ENCODE measurements around the gene FLVCR2.
"Not testable (repeated sequence)": the region's sequence is repeated elsewhere in the genome, so short reads cannot be mapped to it uniquely, and the experiment has no call there.

FLVCR2 gene

GRCh38 chr14:75600100-75600499 is 21.7 kb downstream of the FLVCR2 start:
- DNase-seq = not testable (repeated sequence)

GRCh38 chr14:75601061-75601460 is 22.6 kb downstream of the FLVCR2 start:
- DNase-seq = not testable (repeated sequence)

- no peak for DNase-seq
These were observed 24.1 kb downstream of the FLVCR2 start for GRCh38 chr14:75602503-75602902.

DNA sequence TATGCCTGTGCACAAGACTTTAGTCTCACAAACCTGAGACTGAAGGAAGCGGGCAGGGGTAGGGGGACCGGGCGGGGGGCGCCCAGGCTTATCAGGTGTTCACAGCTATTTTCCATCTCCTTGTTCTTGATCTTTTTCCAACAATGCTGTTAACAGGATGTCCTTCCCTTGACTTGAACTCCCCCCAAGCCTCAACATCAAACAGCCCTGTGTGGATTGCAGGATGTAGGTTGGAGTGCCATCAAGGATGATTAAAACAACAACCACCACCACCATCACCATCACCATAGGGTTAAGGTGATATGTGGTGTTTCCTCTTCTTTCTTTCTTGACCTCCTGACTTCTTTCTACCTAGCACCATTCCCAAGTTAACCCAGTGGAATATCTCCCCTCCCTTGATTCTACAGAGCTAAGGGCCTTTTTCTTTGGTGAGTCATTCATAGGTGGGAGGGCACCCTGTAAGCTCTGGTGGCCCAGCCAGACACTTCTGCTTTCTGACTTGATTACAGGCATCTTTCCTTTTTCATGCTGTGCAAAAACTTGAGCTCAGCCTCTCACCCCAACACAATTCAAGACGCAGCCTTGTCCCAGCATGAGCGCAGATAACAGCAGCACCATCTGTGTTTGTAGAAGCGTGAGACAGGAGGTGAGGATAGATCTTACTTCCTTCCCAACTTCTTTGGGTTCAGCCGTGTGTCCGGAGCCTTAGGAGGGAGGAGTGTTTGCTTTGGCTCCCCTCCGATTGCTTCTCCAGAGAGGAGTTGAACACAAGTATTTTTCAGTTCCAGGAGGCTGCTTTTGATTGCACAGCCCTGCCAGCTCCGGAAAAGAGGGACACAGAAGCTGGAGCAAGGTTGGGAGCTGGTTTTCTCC is 26.8 kb downstream of the FLVCR2 start:
- no peak for DNase-seq

DNA sequence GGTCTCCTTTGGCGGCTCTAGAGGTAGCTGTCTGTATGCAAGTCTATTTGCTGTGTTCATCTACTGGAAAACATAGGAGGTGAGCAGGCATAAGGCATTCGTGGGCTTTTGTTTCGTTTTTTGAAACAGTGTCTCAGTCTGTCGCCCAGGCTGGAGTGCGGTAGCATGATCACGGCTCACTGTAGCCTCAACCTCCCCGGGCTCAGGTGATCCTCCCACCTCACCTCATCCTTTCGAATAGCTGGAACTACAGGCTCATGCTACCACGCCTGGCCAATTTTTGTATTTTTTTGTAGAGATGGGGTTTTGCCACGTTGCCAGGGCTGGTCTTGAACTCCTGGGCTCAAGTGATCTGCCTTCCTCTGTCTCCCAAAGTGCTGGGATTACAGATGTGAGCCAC is 27.5 kb downstream of the FLVCR2 start:
- no peak for DNase-seq

DNA sequence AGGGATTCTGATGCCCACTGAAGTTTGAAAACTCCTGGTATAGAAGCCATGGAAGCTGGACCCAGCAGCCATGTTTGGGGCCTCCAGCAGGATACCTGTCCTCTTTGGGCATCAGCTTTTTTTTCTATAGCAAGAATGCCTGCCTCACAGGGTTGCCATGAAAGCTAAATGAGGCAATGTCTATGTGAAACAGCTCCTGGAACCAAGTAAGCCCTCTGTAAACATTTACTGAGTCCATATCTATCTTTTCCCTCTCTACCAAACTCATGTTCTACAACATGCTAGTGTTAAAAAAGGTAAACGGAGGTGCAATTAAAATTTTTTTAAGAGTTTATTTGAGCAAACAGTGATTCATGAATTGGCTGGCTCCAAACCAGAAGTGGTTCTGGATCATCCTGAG is 28.6 kb downstream of the FLVCR2 start:
- no peak for DNase-seq

GRCh38 chr14:75607842-75608640 is 29.6 kb downstream of the FLVCR2 start:
- DNase-seq = no peak

GRCh38 chr14:75609116-75609515 is 30.7 kb downstream of the FLVCR2 start:
- DNase-seq = no peak

GRCh38 chr14:75609606-75610475 is 31.4 kb downstream of the FLVCR2 start:
- DNase-seq = no peak

DNA sequence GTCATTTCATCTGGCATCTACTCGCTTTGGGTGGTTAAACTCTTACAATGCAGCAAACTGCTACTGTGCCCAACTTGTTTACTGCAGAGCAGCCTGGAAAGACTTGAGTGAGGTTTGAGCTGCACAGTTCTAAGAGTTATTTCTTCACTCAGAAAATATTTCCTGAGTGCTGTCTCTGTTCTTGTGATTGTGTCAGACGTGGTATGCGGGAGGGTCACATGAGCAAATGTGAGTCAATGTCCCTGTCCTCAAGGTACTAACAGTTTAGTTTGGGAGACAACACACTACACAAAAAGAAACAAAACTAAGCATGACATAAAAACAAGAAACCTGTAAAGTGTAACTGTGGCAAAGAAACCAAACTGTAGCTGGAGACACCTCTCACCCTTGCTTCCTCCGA is 32.4 kb downstream of the FLVCR2 start:
- DNase-seq = no peak

DNA sequence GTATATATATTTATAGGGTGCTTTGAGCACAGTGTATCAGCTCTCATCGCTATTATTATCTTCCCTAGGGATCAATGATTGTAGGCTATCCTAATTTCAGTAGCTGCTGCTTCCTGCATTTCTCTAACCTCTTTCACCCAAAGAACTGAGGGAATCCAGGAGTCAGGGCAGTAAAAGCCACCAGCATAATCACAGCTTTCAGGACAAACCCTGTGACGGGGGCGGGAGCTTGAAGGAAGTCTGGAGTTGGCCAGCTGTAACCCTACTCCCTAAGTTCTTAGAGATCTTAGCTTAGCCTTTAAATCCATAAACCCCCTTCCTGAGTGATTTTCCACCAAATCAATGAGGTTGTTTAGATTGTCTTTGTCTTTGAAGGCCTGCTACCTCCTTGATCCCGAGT is 33.7 kb downstream of the FLVCR2 start:
- no peak for DNase-seq

DNA sequence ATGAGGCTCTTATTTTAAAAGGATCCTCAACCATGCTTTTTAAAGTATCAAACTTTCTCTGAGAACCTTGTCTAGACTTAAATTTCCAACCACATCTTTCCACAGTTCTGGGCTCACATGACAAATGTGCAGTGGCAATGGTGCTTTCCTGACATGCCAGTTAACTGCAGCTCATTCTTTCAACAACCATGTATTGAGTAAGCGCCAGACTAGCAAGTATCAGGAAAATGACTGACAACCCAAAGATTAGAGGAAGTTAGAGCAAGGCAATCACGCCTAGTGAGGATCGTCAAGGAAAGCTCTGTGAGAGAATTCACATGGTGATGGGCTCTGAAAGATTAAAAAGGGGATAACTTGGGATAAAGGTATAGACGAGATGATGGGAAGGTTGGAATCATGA is 35.8 kb downstream of the FLVCR2 start:
- DNase-seq = no peak

DNA sequence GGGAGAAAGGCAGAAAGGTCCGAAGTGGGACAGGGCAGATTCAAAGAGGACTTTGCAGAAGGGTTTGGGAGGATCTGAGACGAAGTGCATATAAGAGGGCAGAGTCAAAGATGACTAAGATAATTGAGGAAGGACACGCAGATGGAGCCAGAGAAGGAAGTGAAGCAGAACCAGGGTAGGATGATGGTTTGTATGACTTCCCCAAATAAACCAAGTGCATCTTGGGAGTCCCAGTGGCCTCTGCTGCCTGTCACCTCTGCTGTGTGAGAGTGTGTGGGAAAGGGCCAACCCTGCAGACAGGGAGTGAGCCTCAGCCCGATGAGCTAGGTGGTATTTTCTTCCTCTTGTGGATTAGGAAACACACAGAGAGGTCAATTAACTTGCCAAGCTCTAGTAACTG is 36.8 kb downstream of the FLVCR2 start:
- no peak for DNase-seq

DNA sequence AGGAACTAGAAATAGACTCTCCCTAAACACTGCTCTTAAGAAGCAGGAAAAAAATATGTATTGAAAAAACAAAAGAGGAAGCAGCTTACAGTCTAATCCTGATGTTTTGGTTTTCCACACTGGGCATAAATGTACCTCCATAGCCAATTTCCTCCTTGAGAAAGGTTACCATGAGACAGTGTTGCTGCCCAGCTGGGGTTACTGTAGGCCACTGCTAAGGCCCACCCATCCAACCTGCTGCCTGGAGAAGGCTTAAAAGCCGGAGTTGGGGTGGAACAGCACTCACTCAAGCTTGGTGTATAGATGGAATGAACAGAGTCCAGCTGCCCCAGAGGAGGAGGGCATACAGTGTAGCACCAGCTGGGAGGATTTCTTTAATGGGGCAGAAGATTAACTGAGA is 41.1 kb downstream of the FLVCR2 start:
- DNase-seq = no peak

DNA sequence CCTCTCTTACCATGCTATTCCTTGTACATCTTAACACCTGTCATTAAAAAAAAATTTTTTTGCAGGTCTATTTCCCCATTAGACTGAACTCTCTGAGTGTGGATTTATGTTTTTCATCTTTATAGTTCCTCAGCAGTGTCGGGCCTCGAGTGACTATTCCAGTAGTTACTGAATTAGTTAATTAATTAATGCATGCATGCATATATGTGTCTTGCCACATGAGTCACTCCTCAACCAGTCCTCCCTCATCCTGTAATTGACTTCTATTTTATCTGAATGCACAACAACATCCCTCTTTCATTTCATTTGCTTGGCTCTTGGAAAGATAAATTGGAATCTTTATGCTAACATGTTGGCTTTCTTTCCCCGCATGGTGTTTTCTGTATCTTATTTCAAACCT is 46.6 kb downstream of the FLVCR2 start:
- DNase-seq = no peak

DNA sequence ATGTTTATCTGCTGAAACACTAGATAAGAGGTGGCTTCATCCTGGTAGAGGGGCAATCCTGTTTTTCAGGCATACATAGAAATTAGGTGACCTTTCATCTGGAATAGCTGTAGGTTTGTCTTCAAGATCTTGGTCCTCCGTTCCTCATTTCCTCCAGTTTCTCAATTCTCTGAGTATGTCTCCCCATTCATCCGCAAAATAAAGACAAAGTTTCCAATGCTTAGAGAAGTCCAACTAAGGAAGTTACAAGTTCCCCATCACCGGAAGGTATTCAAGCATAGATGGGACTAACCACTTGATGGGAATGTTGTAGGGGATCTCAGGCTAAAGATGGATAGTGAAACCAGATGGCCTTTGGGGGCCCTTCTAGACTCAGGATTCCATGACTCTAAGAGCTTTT is 48.0 kb downstream of the FLVCR2 start:
- DNase-seq = no peak

DNA sequence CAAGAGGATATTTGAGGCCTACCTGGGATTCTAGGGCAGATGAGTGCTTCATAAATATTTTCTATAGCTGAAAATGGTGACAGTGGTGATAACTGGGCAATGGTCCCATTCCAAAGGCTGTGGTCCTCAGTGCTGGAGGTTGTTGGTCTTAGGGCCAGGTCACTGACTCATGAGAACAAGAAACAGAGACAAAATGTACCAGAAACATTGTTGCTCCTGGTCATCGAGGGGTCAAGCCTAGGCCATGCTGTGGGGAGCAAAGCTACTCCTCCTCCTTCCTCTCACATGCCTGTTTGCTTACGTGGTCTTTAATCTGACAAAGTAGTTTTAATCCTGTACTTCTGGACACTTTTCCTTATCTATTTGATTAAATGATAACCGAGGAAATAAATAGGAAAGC is 48.4 kb downstream of the FLVCR2 start:
- no peak for DNase-seq

DNA sequence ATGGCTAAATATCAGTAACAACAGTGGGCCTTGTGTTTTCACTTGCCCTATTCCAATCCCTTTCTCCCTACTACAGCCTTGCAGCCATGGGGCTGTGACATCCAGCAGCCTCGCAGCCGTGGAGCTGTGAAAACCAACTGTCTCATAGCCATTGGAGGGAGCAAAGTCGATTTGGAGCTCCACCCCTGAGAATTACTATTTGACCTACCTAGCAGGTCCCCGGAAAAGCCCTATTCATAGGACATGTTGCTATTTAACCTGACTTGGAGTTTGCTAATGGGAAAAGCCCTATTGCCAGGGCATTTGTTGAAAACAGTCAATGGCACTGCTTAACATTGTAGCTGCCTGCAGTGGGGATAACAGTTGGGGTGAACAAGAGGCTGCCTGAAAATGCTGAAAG is 49.0 kb downstream of the FLVCR2 start:
- DNase-seq = no peak

GRCh38 chr14:75628816-75629215 is 50.4 kb downstream of the FLVCR2 start:
- DNase-seq = no peak

DNA sequence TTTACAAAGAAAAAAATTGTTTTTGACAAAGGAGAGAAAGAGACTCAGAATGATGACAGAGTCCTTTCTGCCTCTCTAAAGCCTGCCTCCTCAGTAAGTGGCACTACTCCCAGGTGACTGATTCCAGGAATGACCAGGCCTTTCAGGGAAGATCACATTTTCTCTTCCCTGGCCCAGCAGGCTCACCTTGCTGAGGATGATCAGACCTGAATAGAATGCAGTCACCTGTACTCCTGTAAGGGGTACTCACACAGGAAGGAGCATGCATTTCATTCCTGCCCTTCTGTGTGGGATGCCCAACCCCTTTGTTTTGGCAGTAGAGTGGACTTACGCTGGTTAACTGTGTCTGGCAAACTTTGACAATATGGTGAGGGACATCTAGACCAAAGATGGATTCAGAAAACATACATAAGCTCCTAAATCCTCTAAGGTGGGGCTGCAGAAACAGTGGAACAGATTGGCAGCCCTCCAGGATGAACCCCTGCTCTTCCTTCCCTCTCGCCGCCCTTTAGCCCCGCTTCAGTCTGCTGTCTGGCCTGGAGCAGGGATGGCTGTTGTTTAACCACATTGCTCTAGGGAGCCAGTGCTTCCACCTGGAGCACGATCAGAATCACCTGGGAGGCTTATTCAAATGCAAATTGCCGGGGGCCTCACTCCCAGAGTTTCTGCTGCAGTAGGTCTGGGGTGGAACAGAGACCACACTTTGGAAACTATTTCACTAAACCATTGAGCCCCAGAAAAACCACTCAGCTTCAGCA is 52.5 kb downstream of the FLVCR2 start:
- no peak for DNase-seq

DNA sequence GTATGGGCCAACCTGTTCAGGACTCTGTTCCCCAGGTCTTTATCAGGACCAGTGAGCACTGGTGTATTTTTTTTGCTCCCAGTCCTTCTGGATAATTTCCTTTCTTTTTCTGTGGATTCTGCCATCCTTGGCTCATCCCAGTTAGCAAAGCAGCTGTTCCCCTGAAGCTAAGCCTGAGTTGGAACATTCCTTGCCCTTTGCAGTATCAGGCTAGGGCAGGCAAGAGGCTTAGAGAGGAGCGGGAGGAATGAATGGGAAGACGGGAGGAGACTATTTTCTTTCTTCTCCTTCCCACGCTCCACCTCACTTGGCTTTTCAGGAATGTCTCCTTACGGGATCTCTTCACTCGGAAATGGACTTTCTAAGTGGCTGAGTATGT is 53.0 kb downstream of the FLVCR2 start:
- DNase-seq = no peak

DNA sequence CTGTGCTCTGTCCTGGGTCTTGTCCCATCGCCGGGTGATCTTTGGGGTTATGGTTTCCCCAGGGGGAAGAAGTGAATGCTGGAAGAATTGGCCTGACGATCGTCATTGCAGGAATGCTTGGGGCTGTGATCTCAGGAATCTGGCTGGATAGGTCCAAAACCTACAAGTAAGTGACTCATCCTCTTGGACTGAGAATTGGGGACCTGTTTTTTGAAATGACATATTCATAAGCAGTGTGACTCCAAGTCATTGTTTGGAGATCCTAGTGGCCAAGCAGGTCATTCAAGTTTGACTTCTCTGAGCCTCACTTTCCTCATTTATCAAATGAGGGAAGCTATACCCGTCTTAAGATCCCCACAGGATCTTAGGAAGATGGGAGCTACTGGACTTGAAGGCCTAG is 56.4 kb downstream of the FLVCR2 start:
- no peak for DNase-seq

Measured in CD4-positive, alpha-beta T cell treated with Interleukin-17A for 4 hours (primary cell).